IMR-90 (cell line): ENCODE results near the gene APOH. TPM values are rescaled to one million over a fixed set of nuclear protein-coding genes. Genes with fewer than 3 reads are reported as not detected.

ENCODE experiments used
- ATAC-seq: fragments of 200-7000 bp; cut with Tn5 transposase; 2 replicates; pipeline ENCODE4 v1.9.1; 2020; ENCODE audit warnings: low read depth, mild to moderate bottlenecking, moderate library complexity
- BruUV-seq: library from RNA; stranded (reverse); fragments of 400-500 nt; replicated peaks from 2 replicates; lab custom pipeline; 2021; lab: Mats Ljungman, UMichigan
- CTCF ChIA-PET: fragments of 300-600 bp; formaldehyde crosslinking; extraction: SDS; loops from one replicate; lab custom pipeline; 2021; ENCODE audit warnings: antibody characterized with exemption; lab: Yijun Ruan, JAX
- POLR2A ChIA-PET: fragments of 300-600 bp; sonication (Branson Sonifier 250); formaldehyde crosslinking; loops from one replicate; lab custom pipeline; 2022; ENCODE audit warnings: antibody characterized with exemption; ENCODE audit not compliant: unreplicated experiment; lab: Charles Lee
- DNase-seq: peaks from one replicate; pipeline ENCODE4 v3.0.0; 2013
- H2AFZ ChIP-seq: replicated peaks from 2 replicates; pipeline ENCODE3; 2013; ENCODE audit warnings: low read length, mild to moderate bottlenecking; ENCODE audit not compliant: poor library complexity
- H2AK5ac ChIP-seq: 2 replicates; pipeline ENCODE4 v1.6.1; 2013; ENCODE audit warnings: low read depth, low read length, inconsistent platforms
- H2AK9ac ChIP-seq: replicated peaks from 2 replicates; pipeline ENCODE3; 2013; ENCODE audit warnings: mild to moderate bottlenecking, low read depth, low read length, moderate library complexity; ENCODE audit not compliant: poor library complexity
- H2BK120ac ChIP-seq: 2 replicates; pipeline ENCODE4 v1.6.1; 2013; ENCODE audit warnings: low read depth, low read length, inconsistent platforms
- H2BK15ac ChIP-seq: 3 replicates; pipeline ENCODE4 v1.6.1; 2013; ENCODE audit warnings: low read depth, low read length, inconsistent platforms
- H2BK20ac ChIP-seq: 2 replicates; pipeline ENCODE4 v1.6.1; 2013; ENCODE audit warnings: low read depth, mild to moderate bottlenecking, inconsistent platforms, low read length, moderate library complexity
- H2BK5ac ChIP-seq: 2 replicates; pipeline ENCODE4 v1.6.1; 2013; ENCODE audit warnings: mild to moderate bottlenecking, low read depth, low read length, inconsistent platforms; ENCODE audit not compliant: poor library complexity, severe bottlenecking
- H3K14ac ChIP-seq: replicated peaks from 2 replicates; pipeline ENCODE4 v1.6.1; 2013; ENCODE audit warnings: low read depth, low read length, inconsistent platforms
- H3K18ac ChIP-seq: 2 replicates; pipeline ENCODE4 v1.6.1; 2013; ENCODE audit warnings: low read depth, low read length, control low read depth
- H3K23ac ChIP-seq: 2 replicates; pipeline ENCODE4 v1.6.1; 2013; ENCODE audit warnings: low read depth, low read length, inconsistent platforms
- H3K27ac ChIP-seq: 2 replicates; pipeline ENCODE4 v1.5.1; 2013; ENCODE audit warnings: mild to moderate bottlenecking, control low read depth, low read length; ENCODE audit not compliant: insufficient read depth
- H3K27me3 ChIP-seq: 2 replicates; pipeline ENCODE4 v1.6.1; 2013; ENCODE audit warnings: low read length; ENCODE audit not compliant: control insufficient read depth, insufficient read depth
- H3K36me3 ChIP-seq: 2 replicates; pipeline ENCODE4 v1.6.1; 2013; ENCODE audit warnings: low read length, mixed read lengths; ENCODE audit not compliant: control insufficient read depth, insufficient read depth
- H3K4ac ChIP-seq: 2 replicates; pipeline ENCODE4 v1.6.1; 2013; ENCODE audit warnings: low read depth, low read length, inconsistent platforms
- H3K4me1 ChIP-seq: 2 replicates; pipeline ENCODE4 v1.6.1; 2013; ENCODE audit warnings: low read length, mixed read lengths; ENCODE audit not compliant: control insufficient read depth, insufficient read depth
- H3K4me2 ChIP-seq: 2 replicates; pipeline ENCODE4 v1.6.1; 2013; ENCODE audit warnings: low read depth, mild to moderate bottlenecking, control low read depth, low read length, moderate library complexity
- H3K4me3 ChIP-seq: 2 replicates; pipeline ENCODE4 v1.5.1; 2013; ENCODE audit warnings: low read depth, mild to moderate bottlenecking, control low read depth, low read length, moderate library complexity; ENCODE audit not compliant: insufficient read depth
- H3K56ac ChIP-seq: 2 replicates; pipeline ENCODE4 v1.6.1; 2013; ENCODE audit warnings: low read length, inconsistent platforms; ENCODE audit not compliant: insufficient read depth; ENCODE audit errors: extremely low read depth
- H3K79me1 ChIP-seq, 2 experiments: 2 replicates each; pipeline ENCODE4 v1.6.1; 2013; ENCODE audit warnings: low read length in 2 of 2, inconsistent platforms in 1 of 2, low read depth in 1 of 2
- H3K9ac ChIP-seq: 2 replicates; pipeline ENCODE4 v1.6.1; 2013; ENCODE audit warnings: low read depth, low read length, control low read depth
- H3K9me1 ChIP-seq: 2 replicates; pipeline ENCODE4 v1.6.1; 2013; ENCODE audit warnings: low read length, inconsistent platforms; ENCODE audit not compliant: insufficient read depth
- H3K9me3 ChIP-seq: 2 replicates; pipeline ENCODE4 v1.6.1; 2013; ENCODE audit warnings: low read length; ENCODE audit not compliant: control insufficient read depth, insufficient read depth
- H4K20me1 ChIP-seq: 2 replicates; pipeline ENCODE4 v1.6.1; 2013; ENCODE audit warnings: low read length, inconsistent platforms; ENCODE audit not compliant: insufficient read depth
- H4K5ac ChIP-seq: 2 replicates; pipeline ENCODE4 v1.6.1; 2013; ENCODE audit warnings: mild to moderate bottlenecking, low read depth, low read length, control low read depth
- H4K8ac ChIP-seq, 2 experiments: 2 replicates each; pipeline ENCODE4 v1.6.1; 2013; ENCODE audit warnings: low read depth in 2 of 2, low read length in 2 of 2, control low read depth in 1 of 2, inconsistent platforms in 1 of 2
- H4K91ac ChIP-seq: 2 replicates; pipeline ENCODE4 v1.6.1; 2013; ENCODE audit warnings: low read depth, low read length, inconsistent platforms; ENCODE audit not compliant: insufficient read depth
- BHLHE40 ChIP-seq: fragments of 150-350 bp; IDR thresholded peaks from 2 replicates; pipeline ENCODE4 v1.6.1; 2016; ENCODE audit warnings: mild to moderate bottlenecking, low read depth, low read length
- CEBPB ChIP-seq: IDR thresholded peaks from 2 replicates; pipeline ENCODE4 v1.6.1; 2012; ENCODE audit warnings: low read depth, low read length, improper control_type of control experiment
- CHD1 ChIP-seq: IDR thresholded peaks from 2 replicates; pipeline ENCODE4 v1.6.1; 2012; ENCODE audit warnings: low read depth, low read length, improper control_type of control experiment
- FOS ChIP-seq: fragments of 150-350 bp; IDR thresholded peaks from 2 replicates; pipeline ENCODE4 v1.6.1; 2016; ENCODE audit warnings: low read depth, low read length
- MAFK ChIP-seq: IDR thresholded peaks from 2 replicates; pipeline ENCODE4 v1.6.1; 2012; ENCODE audit warnings: low read depth, low read length, improper control_type of control experiment
- MAZ ChIP-seq: IDR thresholded peaks from 2 replicates; pipeline ENCODE4 v1.6.1; 2012; ENCODE audit warnings: low read depth, mild to moderate bottlenecking, low read length, improper control_type of control experiment, moderate library complexity, borderline replicate concordance
- MXI1 ChIP-seq: IDR thresholded peaks from 2 replicates; pipeline ENCODE4 v1.6.1; 2012; ENCODE audit warnings: low read depth, mild to moderate bottlenecking, low read length, moderate library complexity, borderline replicate concordance
- NFE2L2 ChIP-seq: fragments of 150-350 bp; IDR thresholded peaks from 2 replicates; pipeline ENCODE4 v1.6.1; 2016; ENCODE audit warnings: low read depth, mild to moderate bottlenecking, low read length
- POLR2A ChIP-seq: IDR thresholded peaks from 2 replicates; pipeline ENCODE4 v1.6.1; 2012; ENCODE audit warnings: mild to moderate bottlenecking, low read depth, low read length
- RAD21 ChIP-seq: IDR thresholded peaks from 2 replicates; pipeline ENCODE4 v1.6.1; 2012; ENCODE audit warnings: low read length, improper control_type of control experiment
- RCOR1 ChIP-seq: IDR thresholded peaks from 2 replicates; pipeline ENCODE4 v1.6.1; 2012; ENCODE audit warnings: mild to moderate bottlenecking, low read length, improper control_type of control experiment; ENCODE audit not compliant: insufficient replicate concordance
- RFX5 ChIP-seq: IDR thresholded peaks from 2 replicates; pipeline ENCODE4 v1.8.0; 2012; ENCODE audit warnings: low read depth, mild to moderate bottlenecking, low read length, moderate library complexity
- SMC3 ChIP-seq: fragments of 150-350 bp; IDR thresholded peaks from 2 replicates; pipeline ENCODE4 v1.6.1; 2016; ENCODE audit warnings: low read depth, mild to moderate bottlenecking, antibody characterized with exemption, low read length, moderate library complexity
- WGBS, 2 experiments: methylation state at CpG; one replicate each; pipeline versions ENCODE4 v1.1.5 to v1.1.7; 2013; ENCODE audit warnings: missing lambda C conversion rate in 2 of 2; ENCODE audit not compliant: insufficient read length in 1 of 2; ENCODE audit errors: extremely low coverage in 2 of 2; 5-methylcytosine and 5-hydroxymethylcytosine counted together
- dilution Hi-C: fragments of 300-500 bp; cut with HindIII; formaldehyde crosslinking; loops from one replicate; pipeline ENCODE4 v1.14.3; 2018; ENCODE audit warnings: low sequenced_read_pairs; ENCODE audit not compliant: unreplicated experiment
- in situ Hi-C: fragments of 300-500 bp; cut with MboI; formaldehyde crosslinking; loops from 3 replicates; pipeline ENCODE4 v1.14.3; 2019; ENCODE audit warnings: low sequenced_read_pairs, inconsistent platforms, mixed read lengths
- intact Hi-C: fragments of 100-400 bp; cut with micrococcal nuclease; formaldehyde crosslinking; loops from 2 replicates; pipeline ENCODE4 v1.10.0; 2022
- polyA plus RNA-seq, 3 experiments: library from polyadenylated mRNA; depleted of rRNA; stranded (reverse); fragments of >200 nt; gene quantifications; 2 replicates each; pipeline ENCODE4 v1.2.3, GENCODE V29; 2012; ENCODE audit warnings: low replicate concordance in 1 of 3
- total RNA-seq: library from RNA; depleted of rRNA; stranded (reverse); fragments of >200 nt; gene quantifications from 2 replicates; pipeline ENCODE4 v1.2.3, GENCODE V29; 2012
- TF ChIP-seq, protein P1 (sequence below): fragments of 150-350 bp; IDR thresholded peaks from 2 replicates; pipeline ENCODE4 v1.6.1; 2016; ENCODE audit warnings: low read depth, mild to moderate bottlenecking, low read length, moderate library complexity, borderline replicate concordance
- TF ChIP-seq, protein P2 (sequence below): fragments of 150-350 bp; IDR thresholded peaks from 2 replicates; pipeline ENCODE4 v1.6.1; 2017; ENCODE audit warnings: mild to moderate bottlenecking, antibody characterized with exemption, low read length, low read depth
- TF ChIP-seq, protein P3 (sequence below): conservative IDR thresholded peaks from 2 replicates; pipeline ENCODE4 v1.5.1; 2012; ENCODE audit warnings: mild to moderate bottlenecking, low read depth, low read length, improper control_type of control experiment

The APOH gene
- total and polyA plus RNA-seq, 2 of the 4 experiments (the other 2 are of a cell fraction) = not detected

DNA sequence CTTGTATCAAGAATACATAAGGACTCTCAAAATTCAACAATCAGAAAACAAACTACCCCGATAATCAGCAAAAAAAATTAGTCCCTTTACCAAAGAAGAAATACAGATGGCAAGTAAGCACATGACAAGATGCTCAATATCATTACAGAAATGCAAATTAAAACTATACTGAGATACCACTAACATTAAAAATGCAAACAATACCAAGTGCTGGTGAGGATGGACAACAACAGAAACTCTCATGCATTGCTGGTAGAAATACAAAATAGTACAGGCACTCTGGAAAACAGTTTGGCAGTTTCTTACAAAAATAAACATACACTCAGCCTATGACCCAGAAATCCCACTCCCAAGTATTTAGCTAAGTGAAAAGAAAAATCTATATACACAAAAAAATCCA, 44.8 kb downstream of the APOH start:
- ATAC-seq = no peak
- BruUV-seq = no TSS peak
- dilution Hi-C loops (no loop called here), intact Hi-C loops (no loop called here), in situ Hi-C loops (no loop called here)
- no peak overlapping the region for H2BK20ac ChIP-seq
- DNase-seq = no peak
- H3K14ac ChIP-seq = no peak overlapping the region
- WGBS, 2 experiments = no CpG with 5 or more reads among the region's 1 CpG
- no peaks in the 10 kb centered on the region for H4K20me1 ChIP-seq
- no peaks in the 10 kb centered on the region for H3K9me1 ChIP-seq
- no peaks in the 10 kb centered on the region for H3K27me3 ChIP-seq
- peaks cover 6 to 20% of the 10 kb centered on the region in 2 experiments; a peak in 3 of 4 replicates for H3K79me1 ChIP-seq
- TF ChIP-seq CHD1 (no peak), RFX5 (no peak), NFE2L2 (no peak), CEBPB (no peak), POLR2A (no peak), RCOR1 (no peak), MAFK (no peak), MXI1 (no peak), RAD21 (no peak), BHLHE40 (no peak), FOS (no peak), MAZ (no peak), SMC3 (no peak)
- TF ChIP-seq, protein P1, sequence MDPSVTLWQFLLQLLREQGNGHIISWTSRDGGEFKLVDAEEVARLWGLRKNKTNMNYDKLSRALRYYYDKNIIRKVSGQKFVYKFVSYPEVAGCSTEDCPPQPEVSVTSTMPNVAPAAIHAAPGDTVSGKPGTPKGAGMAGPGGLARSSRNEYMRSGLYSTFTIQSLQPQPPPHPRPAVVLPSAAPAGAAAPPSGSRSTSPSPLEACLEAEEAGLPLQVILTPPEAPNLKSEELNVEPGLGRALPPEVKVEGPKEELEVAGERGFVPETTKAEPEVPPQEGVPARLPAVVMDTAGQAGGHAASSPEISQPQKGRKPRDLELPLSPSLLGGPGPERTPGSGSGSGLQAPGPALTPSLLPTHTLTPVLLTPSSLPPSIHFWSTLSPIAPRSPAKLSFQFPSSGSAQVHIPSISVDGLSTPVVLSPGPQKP = no peak
- TF ChIP-seq, protein P2, sequence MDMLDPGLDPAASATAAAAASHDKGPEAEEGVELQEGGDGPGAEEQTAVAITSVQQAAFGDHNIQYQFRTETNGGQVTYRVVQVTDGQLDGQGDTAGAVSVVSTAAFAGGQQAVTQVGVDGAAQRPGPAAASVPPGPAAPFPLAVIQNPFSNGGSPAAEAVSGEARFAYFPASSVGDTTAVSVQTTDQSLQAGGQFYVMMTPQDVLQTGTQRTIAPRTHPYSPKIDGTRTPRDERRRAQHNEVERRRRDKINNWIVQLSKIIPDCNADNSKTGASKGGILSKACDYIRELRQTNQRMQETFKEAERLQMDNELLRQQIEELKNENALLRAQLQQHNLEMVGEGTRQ = no peak
- TF ChIP-seq, protein P3, sequence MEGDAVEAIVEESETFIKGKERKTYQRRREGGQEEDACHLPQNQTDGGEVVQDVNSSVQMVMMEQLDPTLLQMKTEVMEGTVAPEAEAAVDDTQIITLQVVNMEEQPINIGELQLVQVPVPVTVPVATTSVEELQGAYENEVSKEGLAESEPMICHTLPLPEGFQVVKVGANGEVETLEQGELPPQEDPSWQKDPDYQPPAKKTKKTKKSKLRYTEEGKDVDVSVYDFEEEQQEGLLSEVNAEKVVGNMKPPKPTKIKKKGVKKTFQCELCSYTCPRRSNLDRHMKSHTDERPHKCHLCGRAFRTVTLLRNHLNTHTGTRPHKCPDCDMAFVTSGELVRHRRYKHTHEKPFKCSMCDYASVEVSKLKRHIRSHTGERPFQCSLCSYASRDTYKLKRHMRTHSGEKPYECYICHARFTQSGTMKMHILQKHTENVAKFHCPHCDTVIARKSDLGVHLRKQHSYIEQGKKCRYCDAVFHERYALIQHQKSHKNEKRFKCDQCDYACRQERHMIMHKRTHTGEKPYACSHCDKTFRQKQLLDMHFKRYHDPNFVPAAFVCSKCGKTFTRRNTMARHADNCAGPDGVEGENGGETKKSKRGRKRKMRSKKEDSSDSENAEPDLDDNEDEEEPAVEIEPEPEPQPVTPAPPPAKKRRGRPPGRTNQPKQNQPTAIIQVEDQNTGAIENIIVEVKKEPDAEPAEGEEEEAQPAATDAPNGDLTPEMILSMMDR = no peak
- H3K4me3 ChIP-seq = no peak overlapping the region
- no peak overlapping the region for H3K4me2 ChIP-seq
- H3K4me1 ChIP-seq = no peaks in the 10 kb centered on the region
- no peak overlapping the region for H4K91ac ChIP-seq
- ChIA-PET POLR2A (no interaction called here), CTCF (no interaction called here)
- H3K56ac ChIP-seq = no peak overlapping the region
- H4K8ac ChIP-seq = no peak overlapping the region
- no peak overlapping the region for H3K27ac ChIP-seq
- no peak overlapping the region for H3K23ac ChIP-seq
- no peak overlapping the region for H2BK15ac ChIP-seq
- H2AFZ ChIP-seq = no peak overlapping the region
- no peak overlapping the region for H3K9ac ChIP-seq
- H2BK120ac ChIP-seq = no peak overlapping the region
- no peaks in the 10 kb centered on the region for H3K9me3 ChIP-seq
- H2AK5ac ChIP-seq = no peak overlapping the region
- no peak overlapping the region for H2BK5ac ChIP-seq
- no peaks in the 10 kb centered on the region for H3K36me3 ChIP-seq
- H4K5ac ChIP-seq = no peak overlapping the region
- H3K4ac ChIP-seq = no peak overlapping the region
- no peak overlapping the region for H2AK9ac ChIP-seq
- no peak overlapping the region for H3K18ac ChIP-seq
